Esophagus squamous epithelium (tissue), 4 donors: ENCODE measurements around the gene B4GALNT4.

Source experiments
- CTCF ChIP-seq, 6 experiments: fragments of 450-650 bp in 4 of 6; fragments of 200-600 bp in 2 of 6; sonication (generic) in 2 of 6; IDR thresholded peaks; one replicate each; pipeline ENCODE4 v1.5.1; 2016 to 2019; ENCODE audit warnings: antibody characterized with exemption in 6 of 6, mild to moderate bottlenecking in 4 of 6, moderate library complexity in 4 of 6
- POLR2A ChIP-seq, 4 donors: fragments of 450-650 bp; IDR thresholded peaks; one replicate each; pipeline ENCODE4 v1.6.1; 2017; ENCODE audit warnings: antibody characterized with exemption in 4 of 4, mild to moderate bottlenecking in 4 of 4, moderate library complexity in 3 of 4

GRCh38 chr11:409008-409599 is 39.8 kb downstream of the B4GALNT4 start:
- TF ChIP-seq CTCF (IDR thresholded peaks at IDR 0.05) (no peak), POLR2A (IDR thresholded peaks at IDR 0.05) (no peak)
